ENCODE measurements around the gene MATN1.
"Not testable (repeated sequence)": the region's sequence is repeated elsewhere in the genome, so short reads cannot be mapped to it uniquely, and the experiment has no call there.

The MATN1 gene, protein sequence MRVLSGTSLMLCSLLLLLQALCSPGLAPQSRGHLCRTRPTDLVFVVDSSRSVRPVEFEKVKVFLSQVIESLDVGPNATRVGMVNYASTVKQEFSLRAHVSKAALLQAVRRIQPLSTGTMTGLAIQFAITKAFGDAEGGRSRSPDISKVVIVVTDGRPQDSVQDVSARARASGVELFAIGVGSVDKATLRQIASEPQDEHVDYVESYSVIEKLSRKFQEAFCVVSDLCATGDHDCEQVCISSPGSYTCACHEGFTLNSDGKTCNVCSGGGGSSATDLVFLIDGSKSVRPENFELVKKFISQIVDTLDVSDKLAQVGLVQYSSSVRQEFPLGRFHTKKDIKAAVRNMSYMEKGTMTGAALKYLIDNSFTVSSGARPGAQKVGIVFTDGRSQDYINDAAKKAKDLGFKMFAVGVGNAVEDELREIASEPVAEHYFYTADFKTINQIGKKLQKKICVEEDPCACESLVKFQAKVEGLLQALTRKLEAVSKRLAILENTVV

DNA sequence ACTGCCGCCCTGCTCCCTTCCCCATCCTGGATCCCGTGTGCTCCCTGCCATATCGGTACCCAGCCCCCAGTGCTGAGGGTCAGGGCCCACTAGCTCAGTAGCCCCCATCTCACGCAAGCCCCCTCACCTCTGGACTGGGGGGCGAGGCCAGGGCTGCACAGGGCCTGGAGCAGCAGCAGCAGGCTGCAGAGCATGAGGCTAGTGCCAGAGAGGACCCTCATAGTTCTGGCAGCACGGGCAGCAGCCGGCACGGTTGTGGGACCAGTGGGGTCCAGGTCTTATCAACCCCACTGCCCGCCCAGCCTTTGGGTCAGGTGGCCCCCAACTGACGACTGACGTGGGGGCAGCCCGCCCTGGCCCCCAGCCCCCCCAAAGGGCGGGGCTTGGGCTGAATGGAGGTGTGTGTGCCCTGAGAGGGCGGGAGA lies at the start of gene MATN1:
Gene MATN1 (minus strand): TSS at position 255 of the 425 bp plus-strand sequence. CDS start 34 bp downstream, at position 221.
- Histone ChIP-seq H3K9me3 (ENCODE audit: low read depth, low read length) (no peaks in the 10 kb centered on the region), H3K27ac (no peak within 1 kb of the TSS), H3K36me3 (ENCODE audit: insufficient read depth, low read length) (no peaks in the 10 kb centered on the region), H3K9ac (ENCODE audit: insufficient read length) (no peak within 1 kb of the TSS), H3K4me3 (no peak within 1 kb of the TSS)
- no peak for DNase-seq (ENCODE audit: low read depth, low spot score)
- TF ChIP-seq EZH2 (IDR thresholded peaks at IDR 0.05) = no peak
- TF ChIP-seq FOXP2 (optimal IDR thresholded peaks at IDR 0.05; ENCODE audit: control extremely low read depth, extremely low read length, insufficient read depth) = no peak
- TF ChIP-seq POLR2AphosphoS5 (IDR thresholded peaks at IDR 0.05; ENCODE audit: borderline replicate concordance, low read depth, low read length) = no peak

DNA sequence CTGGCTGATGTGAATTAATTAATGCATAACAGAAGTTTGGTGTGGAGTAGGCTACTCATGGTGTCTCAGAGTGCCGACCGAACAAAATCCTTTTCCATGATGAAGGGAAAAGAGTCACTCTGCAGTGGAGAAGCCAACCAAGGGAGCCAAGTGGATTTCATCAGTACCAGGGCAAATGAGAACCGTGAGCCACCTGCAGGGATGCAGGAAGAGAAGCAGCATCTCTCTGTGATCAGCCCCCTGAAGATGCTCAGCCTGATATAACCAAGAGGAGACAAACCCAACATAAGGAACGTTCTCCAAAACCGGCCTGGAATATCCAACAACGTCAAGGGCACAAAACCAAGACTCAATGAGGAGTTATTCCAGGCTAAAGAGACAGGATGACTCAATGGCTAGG lies 47.6 kb upstream of the MATN1 start:
- Histone ChIP-seq H3K36me3 (ENCODE audit: insufficient read depth, low read length) (no peaks in the 10 kb centered on the region), H3K27ac (no peak overlapping the region), H3K9me3 (ENCODE audit: low read depth, low read length) (no peaks in the 10 kb centered on the region), H3K9ac (ENCODE audit: insufficient read length) (no peak overlapping the region), H3K4me3 (no peak overlapping the region)
- no peak for TF ChIP-seq EZH2 (IDR thresholded peaks at IDR 0.05)
- no peak for TF ChIP-seq POLR2AphosphoS5 (IDR thresholded peaks at IDR 0.05; ENCODE audit: borderline replicate concordance, low read depth, low read length)
- no peak for TF ChIP-seq FOXP2 (optimal IDR thresholded peaks at IDR 0.05; ENCODE audit: control extremely low read depth, extremely low read length, insufficient read depth)
- no peak for DNase-seq (ENCODE audit: low read depth, low spot score)

DNA sequence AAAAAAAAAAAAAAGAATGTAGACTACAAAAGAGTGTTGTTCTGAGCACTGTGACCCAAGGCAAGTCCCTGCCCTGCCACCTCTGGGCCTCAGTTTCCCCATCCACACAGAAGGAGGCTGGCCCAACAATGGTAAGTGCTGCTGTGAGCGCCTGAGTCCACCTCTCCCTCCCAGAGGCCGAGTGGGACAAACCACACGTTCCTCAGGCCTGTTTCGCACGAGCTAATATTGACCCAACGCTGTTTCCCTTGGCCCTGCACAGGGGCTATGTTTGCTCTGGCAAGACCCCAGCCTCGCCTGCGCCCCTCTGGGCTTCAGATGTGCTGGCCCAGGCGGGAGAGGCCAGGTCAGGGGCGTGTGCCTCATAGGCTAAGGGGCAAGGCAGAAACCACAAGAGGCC lies 46.8 kb upstream of the MATN1 start:
- no peak for DNase-seq (ENCODE audit: low read depth, low spot score)
- H3K36me3 ChIP-seq (ENCODE audit: insufficient read depth, low read length) = no peaks in the 10 kb centered on the region
- no peak overlapping the region for H3K9ac ChIP-seq (ENCODE audit: insufficient read length)
- H3K9me3 ChIP-seq (ENCODE audit: low read depth, low read length) = no peaks in the 10 kb centered on the region
- H3K27ac ChIP-seq = no peak overlapping the region
- no peak overlapping the region for H3K4me3 ChIP-seq
- TF ChIP-seq POLR2AphosphoS5 (IDR thresholded peaks at IDR 0.05; ENCODE audit: borderline replicate concordance, low read depth, low read length) (no peak), EZH2 (IDR thresholded peaks at IDR 0.05) (no peak), FOXP2 (optimal IDR thresholded peaks at IDR 0.05; ENCODE audit: control extremely low read depth, extremely low read length, insufficient read depth) (no peak)

DNA sequence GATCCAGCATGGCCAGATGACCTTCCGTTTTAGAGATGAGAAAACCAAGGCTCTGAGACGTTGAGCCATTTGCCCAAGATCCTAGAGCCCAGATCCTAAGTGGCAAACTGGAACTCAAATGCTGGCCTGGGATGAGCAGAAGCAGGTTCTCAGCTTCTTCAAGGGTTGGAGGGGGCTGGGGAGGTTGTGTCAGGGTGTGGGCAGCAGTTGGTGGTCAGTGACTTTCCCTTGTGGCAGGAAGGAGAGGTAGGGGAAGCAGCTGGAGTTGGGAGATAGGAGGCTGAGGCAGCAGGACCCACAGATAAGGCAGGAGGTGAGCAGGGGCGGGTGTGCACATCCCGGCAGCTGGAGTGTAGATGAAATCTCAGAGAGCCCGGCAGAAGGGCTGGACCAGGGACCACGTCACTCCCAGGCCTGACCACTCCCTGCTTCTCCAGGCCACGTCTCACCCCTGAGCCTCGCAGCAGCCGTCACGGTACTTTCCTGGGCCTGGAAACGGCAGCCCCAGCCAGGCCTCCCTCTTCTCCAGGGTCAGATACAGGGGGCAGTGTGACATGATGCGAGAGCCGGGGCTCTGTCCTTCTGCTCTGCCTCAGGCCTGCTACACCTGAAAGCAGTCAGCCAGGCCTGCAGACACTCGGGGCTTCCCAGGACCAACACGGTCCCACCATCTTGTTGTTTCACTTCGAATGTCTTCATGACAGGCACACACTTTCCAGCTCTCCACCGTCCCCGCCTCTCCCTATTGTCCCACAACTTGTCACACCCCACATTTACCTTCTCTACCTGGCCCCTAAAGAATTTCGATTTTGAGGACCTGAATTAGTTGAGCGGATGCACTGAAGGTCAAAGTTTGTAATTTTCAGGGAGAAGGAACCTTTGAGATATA lies 45.7 kb upstream of the MATN1 start:
- Histone ChIP-seq H3K27ac (no peak overlapping the region), H3K4me3 (no peak overlapping the region), H3K36me3 (ENCODE audit: insufficient read depth, low read length) (no peaks in the 10 kb centered on the region), H3K9me3 (ENCODE audit: low read depth, low read length) (no peaks in the 10 kb centered on the region), H3K9ac (ENCODE audit: insufficient read length) (no peak overlapping the region)
- DNase-seq (ENCODE audit: low read depth, low spot score) = no peak
- TF ChIP-seq EZH2 (IDR thresholded peaks at IDR 0.05) = no peak
- no peak for TF ChIP-seq POLR2AphosphoS5 (IDR thresholded peaks at IDR 0.05; ENCODE audit: borderline replicate concordance, low read depth, low read length)
- no peak for TF ChIP-seq FOXP2 (optimal IDR thresholded peaks at IDR 0.05; ENCODE audit: control extremely low read depth, extremely low read length, insufficient read depth)

DNA sequence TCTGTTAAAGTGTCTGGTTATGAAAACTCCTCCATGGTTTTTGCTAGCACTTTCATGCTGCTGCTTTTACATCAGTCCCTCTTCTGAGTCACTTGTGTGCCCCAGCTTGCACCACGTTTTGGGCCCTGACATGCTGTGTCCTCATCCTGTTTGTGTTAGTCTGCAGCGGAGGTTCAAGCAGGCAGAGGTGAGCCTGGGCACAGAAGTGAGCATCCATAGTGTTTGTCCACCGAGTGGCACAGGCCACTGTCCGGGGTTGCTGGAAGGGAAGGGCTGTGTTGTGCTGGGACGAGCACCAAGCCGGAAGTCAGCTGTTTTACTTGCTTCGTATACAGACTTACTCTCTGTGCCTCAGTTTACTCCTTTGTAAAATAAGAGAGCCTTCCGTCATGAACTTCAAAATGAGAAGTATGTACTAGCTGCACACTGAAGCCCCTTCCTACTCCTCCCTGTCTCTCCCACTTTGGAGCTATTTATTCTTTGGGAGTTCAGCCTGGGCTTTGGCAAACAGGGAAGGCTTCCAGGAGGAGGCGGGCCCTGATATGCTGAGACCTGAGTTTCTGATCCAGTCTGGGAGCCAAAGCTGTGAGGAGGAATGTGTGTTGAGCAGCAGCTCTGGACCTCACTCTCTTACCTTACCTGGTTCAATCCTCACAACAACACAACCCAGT lies 44.9 kb upstream of the MATN1 start:
- Histone ChIP-seq H3K27ac (no peak overlapping the region), H3K9me3 (ENCODE audit: low read depth, low read length) (no peaks in the 10 kb centered on the region), H3K9ac (ENCODE audit: insufficient read length) (no peak overlapping the region), H3K36me3 (ENCODE audit: insufficient read depth, low read length) (no peaks in the 10 kb centered on the region), H3K4me3 (no peak overlapping the region)
- no peak for TF ChIP-seq EZH2 (IDR thresholded peaks at IDR 0.05)
- no peak for DNase-seq (ENCODE audit: low read depth, low spot score)

DNA sequence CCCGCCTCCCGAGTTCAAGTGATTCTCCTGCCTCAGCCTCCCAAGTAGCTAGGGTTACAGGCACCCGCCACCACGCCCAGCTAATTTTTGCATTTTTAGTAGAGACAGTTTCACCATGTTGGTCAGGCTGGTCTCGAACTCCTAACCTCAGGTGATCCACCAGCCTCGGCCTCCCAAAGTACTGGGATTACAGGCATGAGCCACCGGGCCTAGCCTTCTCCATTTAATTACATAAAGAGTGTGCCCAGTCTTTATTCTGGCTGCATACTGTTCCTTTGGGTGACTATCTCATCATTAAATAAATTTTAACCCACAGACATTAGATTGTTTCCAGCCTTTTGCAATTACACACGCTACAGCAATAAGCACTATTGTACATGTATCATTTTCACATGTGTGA lies 43.6 kb upstream of the MATN1 start:
- H3K4me3 ChIP-seq; DNase-seq (ENCODE audit: low read depth, low spot score); H3K9me3 ChIP-seq (ENCODE audit: low read depth, low read length); H3K27ac ChIP-seq; H3K9ac ChIP-seq (ENCODE audit: insufficient read length); H3K36me3 ChIP-seq (ENCODE audit: insufficient read depth, low read length): not testable (repeated sequence)

DNA sequence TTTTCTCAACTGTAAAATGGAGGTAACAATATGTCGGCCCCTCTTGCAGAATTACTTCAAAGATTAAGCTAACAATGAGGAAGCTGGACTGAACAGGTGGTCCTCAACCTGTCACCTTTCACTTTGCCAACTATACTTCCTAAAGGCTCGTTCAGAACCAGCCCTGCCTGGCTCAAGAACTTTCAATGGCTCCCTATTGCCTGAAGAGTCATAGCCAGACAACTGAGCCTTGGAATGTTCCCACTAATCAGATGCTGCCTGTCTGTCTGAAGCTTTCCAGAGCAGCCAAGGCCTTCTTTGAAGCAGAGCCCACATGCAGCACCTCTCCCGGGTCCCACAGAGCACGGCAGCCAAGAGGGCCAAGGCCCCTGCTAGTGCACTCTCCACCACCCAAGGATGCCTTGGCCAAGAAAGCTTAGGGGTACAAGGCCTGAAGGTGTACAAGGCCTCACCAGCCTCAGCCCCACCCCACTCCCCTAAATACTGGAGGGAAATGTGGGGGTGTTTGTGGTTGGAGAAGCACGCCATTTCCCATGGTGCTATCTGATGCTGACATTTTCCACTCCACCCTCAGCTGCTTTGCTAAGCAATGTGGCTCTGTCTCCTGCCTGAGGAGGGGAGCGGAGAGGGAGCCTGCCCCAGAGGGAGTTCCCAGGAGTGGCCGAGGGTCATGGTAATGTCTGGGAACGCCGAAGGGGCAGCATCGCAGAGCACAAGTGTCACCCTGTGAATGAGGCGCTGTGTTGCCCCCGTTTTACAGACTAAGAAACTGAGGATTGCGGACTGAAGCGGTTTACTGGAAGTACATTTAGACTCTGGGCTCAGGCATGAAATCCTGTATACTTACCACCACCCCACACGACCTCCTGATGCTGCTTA lies 42.4 kb upstream of the MATN1 start:
- TF ChIP-seq FOXP2 (optimal IDR thresholded peaks at IDR 0.05; ENCODE audit: control extremely low read depth, extremely low read length, insufficient read depth) = no peak
- TF ChIP-seq POLR2AphosphoS5 (IDR thresholded peaks at IDR 0.05; ENCODE audit: borderline replicate concordance, low read depth, low read length) = no peak
- TF ChIP-seq EZH2 (IDR thresholded peaks at IDR 0.05) = no peak
- DNase-seq (ENCODE audit: low read depth, low spot score) = no peak
- H3K4me3 ChIP-seq = no peak overlapping the region
- H3K36me3 ChIP-seq (ENCODE audit: insufficient read depth, low read length) = no peaks in the 10 kb centered on the region
- no peak overlapping the region for H3K27ac ChIP-seq
- H3K9me3 ChIP-seq (ENCODE audit: low read depth, low read length) = no peaks in the 10 kb centered on the region
- no peak overlapping the region for H3K9ac ChIP-seq (ENCODE audit: insufficient read length)
